ENCODE results near the gene ARG2. TPM values are rescaled to one million over a fixed set of nuclear protein-coding genes. Genes with fewer than 3 reads are reported as not detected.

Gene ARG2
- total RNA-seq, 1 donor from 2014 or later = 0.40 TPM

GRCh38 chr14:67607646-67608045 lies 12.1 kb upstream of the ARG2 start:
- ATAC-seq (ENCODE audit: low read depth) = no peak
- Mint-ChIP-seq H3K27ac (no peak overlapping the region), H3K36me3 (ENCODE audit: low read depth) (no peaks in the 10 kb centered on the region), H3K27me3 (no peaks in the 10 kb centered on the region), H3K9me3 (no peaks in the 10 kb centered on the region), H3K4me3 (no peak overlapping the region), H3K4me1 (peaks cover 14% of the 10 kb centered on the region)
- ChIA-PET CTCF (interaction anchor here (1.6 kb wide), 1 partner anchor 11 kb away, joined by 4 read pairs; no protein-coding TSS in a partner anchor), POLR2A (no interaction called here)
- TF ChIP-seq CTCF (IDR thresholded peaks at IDR 0.05) = no peak
- intact Hi-C loops (cut with micrococcal nuclease) = no loop called here
- DNase-seq = no peak

- ChIA-PET CTCF (interaction anchor here (1.8 kb wide), 1 partner anchor 10 kb away, joined by 7 read pairs; the partner anchor contains the start of gene PIGH), POLR2A (interaction anchor here (1.6 kb wide), 1 partner anchor 10 kb away, joined by 5 read pairs; the partner anchor contains the start of gene PIGH)
- no peaks in the 10 kb centered on the region for H3K4me1 Mint-ChIP-seq
- no peaks in the 10 kb centered on the region for H3K27me3 Mint-ChIP-seq
- H3K9me3 Mint-ChIP-seq = no peaks in the 10 kb centered on the region
- no peak overlapping the region for H3K4me3 Mint-ChIP-seq
- TF ChIP-seq CTCF (IDR thresholded peaks at IDR 0.05) = no peak
- intact Hi-C loops (cut with micrococcal nuclease) = no loop called here
- DNase-seq = no peak
- no peaks in the 10 kb centered on the region for H3K36me3 Mint-ChIP-seq (ENCODE audit: low read depth)
- no peak overlapping the region for H3K27ac Mint-ChIP-seq
- no peak for ATAC-seq (ENCODE audit: low read depth)
These were observed 9.9 kb upstream of the ARG2 start for GRCh38 chr14:67609642-67610310.

GRCh38 chr14:67610491-67610890 lies 9.2 kb upstream of the ARG2 start:
- intact Hi-C loops (cut with micrococcal nuclease) = no loop called here
- Mint-ChIP-seq H3K27ac (no peak overlapping the region), H3K9me3 (no peaks in the 10 kb centered on the region), H3K4me3 (no peak overlapping the region), H3K36me3 (ENCODE audit: low read depth) (no peaks in the 10 kb centered on the region), H3K4me1 (no peaks in the 10 kb centered on the region), H3K27me3 (no peaks in the 10 kb centered on the region)
- DNase-seq (no peak), ATAC-seq (ENCODE audit: low read depth) (no peak)
- POLR2A ChIA-PET = no interaction called here
- TF ChIP-seq CTCF (IDR thresholded peaks at IDR 0.05) = no peak
- CTCF ChIA-PET = no interaction called here

GRCh38 chr14:67618617-67619063 lies 1.1 kb upstream of the ARG2 start:
- H3K4me3 Mint-ChIP-seq = peak overlapping the region; percentile 66
- no peaks in the 10 kb centered on the region for H3K27me3 Mint-ChIP-seq
- H3K9me3 Mint-ChIP-seq = no peaks in the 10 kb centered on the region
- H3K36me3 Mint-ChIP-seq (ENCODE audit: low read depth) = no peaks in the 10 kb centered on the region
- POLR2A ChIA-PET = interaction anchor here (0.6 to 3.0 kb wide), 7 partner anchors 15 to 150 kb away, joined by 3 to 31 read pairs (median 4); partner anchors contain the start of genes PIGH, RDH11 and VTI1B
- CTCF ChIA-PET = interaction anchor here (0.7 to 3.7 kb wide), 9 partner anchors 12 to 259 kb away, joined by 3 to 33 read pairs (median 6); partner anchors contain the start of genes ATP6V1D, EIF2S1 and PIGH
- TF ChIP-seq CTCF (IDR thresholded peaks at IDR 0.05) = peak; percentile 37
- peak overlapping the region; percentile 68 for H3K27ac Mint-ChIP-seq
- ATAC-seq (ENCODE audit: low read depth) (no peak), DNase-seq (no peak)
- H3K4me1 Mint-ChIP-seq = peaks cover 25% of the 10 kb centered on the region
- intact Hi-C loops (cut with micrococcal nuclease) = loop anchor here (1.0 kb wide), 7 partner anchors 18 to 258 kb away; partner anchors contain the start of genes EIF2S1, PIGH, RDH11 and TMEM229B

GRCh38 chr14:67620217-67620785 lies 581 bp downstream of the ARG2 start:
- DNase-seq = no peak
- POLR2A ChIA-PET = interaction anchor here (1.8 to 3.0 kb wide), 2 partner anchors 20 to 54 kb away, joined by 7 to 31 read pairs; partner anchors contain the start of genes PIGH and VTI1B

More at GRCh38 chr14:67620217-67620785, 581 bp downstream of the ARG2 start:
- intact Hi-C loops (cut with micrococcal nuclease) = no loop called here
- Mint-ChIP-seq H3K27ac (no peak overlapping the region), H3K27me3 (no peaks in the 10 kb centered on the region), H3K9me3 (no peaks in the 10 kb centered on the region), H3K36me3 (ENCODE audit: low read depth) (no peaks in the 10 kb centered on the region), H3K4me1 (peaks cover 25% of the 10 kb centered on the region), H3K4me3 (peak overlapping the region; percentile 88)
- TF ChIP-seq CTCF (IDR thresholded peaks at IDR 0.05) = no peak
- ATAC-seq (ENCODE audit: low read depth) = no peak
- CTCF ChIA-PET = interaction anchor here (1.9 to 3.7 kb wide), 3 partner anchors 16 to 84 kb away, joined by 4 to 33 read pairs (median 10); partner anchors contain the start of gene PIGH
